NCI-H128 (cell line): Measurements from ENCODE around the gene THAP7.

Experiments used
- DNase-seq: peaks from one replicate; lab custom pipeline; 2025; ENCODE audit not compliant: unreplicated experiment; lab: John Stamatoyannopoulos, UW

The THAP7 gene

GRCh38 chr22:20949698-20950183, 52.2 kb downstream of the THAP7 start:
- no peak for DNase-seq
